Activated CD4-positive, CD25-positive, alpha-beta regulatory T cell treated with anti-CD3 and anti-CD28 coated beads, Interleukin-2, amount 50 U/mL, for 16 hours (primary cell): ENCODE results near the gene MRPS16.

Source experiments
- DNase-seq: peaks from one replicate; pipeline ENCODE4 v3.0.0-alpha.2; 2020; ENCODE audit warnings: low read depth, low spot score

MRPS16 gene

DNA sequence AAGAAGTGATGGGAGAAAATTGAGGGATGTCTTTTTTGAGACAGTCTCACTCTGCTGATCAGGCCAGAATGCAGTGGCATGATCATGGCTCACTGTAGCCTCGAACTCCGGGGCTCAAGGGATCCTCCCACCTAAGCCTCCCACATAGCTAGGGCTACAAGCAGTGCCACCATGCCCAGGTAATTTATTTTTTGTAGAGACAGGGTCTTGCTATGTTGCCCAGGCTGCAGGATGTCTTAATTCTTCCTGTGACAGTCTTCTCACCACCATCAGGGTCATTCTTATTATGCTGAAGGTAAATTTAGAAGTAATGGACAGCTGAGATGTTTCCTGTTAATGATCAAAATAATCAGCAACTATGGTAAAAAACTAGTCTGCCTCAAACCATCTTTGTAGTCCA, 12.5 kb downstream of the MRPS16 start:
- no peak for DNase-seq

DNA sequence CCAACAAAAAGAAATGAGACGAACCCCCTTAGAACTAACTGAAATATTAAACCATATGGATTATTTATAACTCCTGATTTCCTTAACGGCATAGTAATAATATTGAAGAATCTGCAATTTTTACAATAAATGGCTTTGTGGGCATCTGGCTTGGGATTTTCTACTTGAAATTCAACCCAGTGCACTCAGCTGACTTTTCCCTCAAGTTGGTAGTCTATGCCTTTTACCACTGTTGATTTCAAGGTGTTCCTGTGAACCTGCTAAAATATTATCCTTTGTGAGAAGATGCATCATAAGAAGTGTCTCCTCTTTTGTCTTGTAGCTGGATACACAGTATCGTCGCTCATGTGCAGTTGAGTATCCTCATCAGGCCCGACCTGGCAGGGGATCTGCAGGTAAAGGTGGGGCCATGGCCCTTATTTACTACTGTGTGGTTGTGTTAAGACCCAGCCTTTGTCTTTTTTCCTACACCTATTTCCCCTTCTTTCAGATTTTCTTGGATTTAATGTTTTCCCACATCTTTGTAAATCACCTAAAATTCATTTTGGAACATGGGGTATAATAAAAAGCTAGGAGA, 13.4 kb downstream of the MRPS16 start:
- no peak for DNase-seq

DNA sequence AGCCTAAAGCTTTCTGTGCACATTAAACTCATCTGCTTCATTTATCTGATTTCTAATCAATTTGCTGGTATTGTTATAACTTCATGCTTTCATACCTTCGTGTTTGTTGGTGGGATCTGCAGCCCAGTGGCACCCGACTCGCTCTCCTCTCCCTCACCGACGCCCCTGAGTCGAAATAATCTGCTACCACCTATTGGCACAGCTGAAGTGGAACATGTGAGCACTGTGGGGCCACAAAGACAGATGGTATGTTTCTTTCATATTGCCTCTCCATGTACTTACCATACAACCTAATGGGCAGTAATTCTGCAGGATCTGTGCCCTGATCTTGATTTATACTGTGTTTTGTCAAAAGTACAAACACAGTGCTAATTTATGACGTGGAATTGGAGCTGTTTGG, 17.7 kb downstream of the MRPS16 start:
- no peak for DNase-seq

DNA sequence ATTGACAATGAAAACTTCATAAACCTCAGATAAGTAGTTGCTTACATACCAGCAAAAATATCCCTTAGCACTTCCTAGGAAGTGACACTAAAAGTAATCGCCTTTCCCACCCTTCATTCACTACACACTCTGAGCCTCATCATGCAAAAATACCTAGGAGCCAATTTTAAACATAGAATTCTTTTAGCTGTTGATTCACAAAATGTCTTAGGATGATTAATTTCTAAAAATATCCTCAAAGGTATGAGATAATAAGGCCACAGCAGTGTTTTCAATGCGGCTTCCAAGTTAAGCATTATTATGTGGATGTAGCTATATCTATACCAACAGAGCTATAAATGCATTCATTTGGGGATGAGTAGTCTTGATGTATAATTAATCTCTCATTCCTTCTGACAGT, 18.6 kb downstream of the MRPS16 start:
- no peak for DNase-seq

DNA sequence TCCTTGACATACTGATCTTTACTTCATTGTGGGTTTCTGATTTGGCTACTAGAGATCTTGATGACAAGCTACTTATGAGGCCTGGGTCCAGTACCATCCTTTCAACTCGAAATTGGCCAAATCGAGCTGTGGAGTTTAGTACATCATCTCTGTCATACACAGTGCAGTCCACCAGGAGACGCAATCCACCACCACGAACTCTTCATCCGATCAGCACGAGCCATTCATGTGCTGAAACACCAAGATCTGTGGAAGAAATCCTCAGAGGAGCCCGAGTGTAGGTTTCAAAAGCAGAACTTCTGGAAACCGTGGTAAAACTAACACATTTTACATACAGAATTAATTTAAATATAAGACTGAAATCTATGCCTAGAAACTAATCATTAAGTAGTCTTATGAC, 19.6 kb downstream of the MRPS16 start:
- DNase-seq = no peak

DNA sequence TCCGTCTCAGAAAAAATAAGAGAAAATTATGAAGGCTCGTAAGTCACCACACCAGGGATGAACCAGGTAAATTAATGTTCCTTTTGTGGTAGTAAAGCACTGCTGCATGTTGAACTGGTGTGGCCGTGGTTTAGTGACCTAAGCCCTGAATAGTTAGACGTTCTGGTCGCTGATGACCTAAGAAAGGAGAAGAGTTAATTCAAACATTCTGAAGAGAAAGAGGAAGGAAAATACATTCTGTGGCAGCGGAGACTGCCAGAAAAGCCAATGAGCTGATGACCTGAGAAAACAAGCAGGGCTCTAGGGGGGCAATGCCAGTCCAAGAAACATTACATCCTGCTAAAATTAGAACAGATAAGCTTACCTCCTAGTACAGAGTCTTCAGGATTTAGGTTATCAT, 22.9 kb downstream of the MRPS16 start:
- no peak for DNase-seq

DNA sequence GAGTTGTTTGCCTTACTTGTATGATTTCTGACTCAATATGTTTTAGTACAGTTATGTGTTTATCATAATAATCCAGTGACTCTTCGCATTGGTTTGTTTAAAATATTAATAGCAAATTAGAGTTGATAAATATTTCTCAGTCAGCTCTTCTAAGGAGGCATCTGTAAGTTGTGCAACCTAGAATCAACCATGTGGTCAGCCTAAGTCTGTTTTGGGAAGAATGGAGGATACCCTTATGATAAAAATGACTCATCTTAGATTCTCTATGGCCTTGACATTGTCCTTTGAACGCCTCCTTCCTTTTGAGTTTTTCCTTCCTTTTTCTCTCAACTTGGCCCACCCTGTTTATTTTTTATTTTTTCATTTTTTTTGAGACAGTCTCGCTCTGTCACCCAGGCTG, 24.2 kb downstream of the MRPS16 start:
- no peak for DNase-seq

DNA sequence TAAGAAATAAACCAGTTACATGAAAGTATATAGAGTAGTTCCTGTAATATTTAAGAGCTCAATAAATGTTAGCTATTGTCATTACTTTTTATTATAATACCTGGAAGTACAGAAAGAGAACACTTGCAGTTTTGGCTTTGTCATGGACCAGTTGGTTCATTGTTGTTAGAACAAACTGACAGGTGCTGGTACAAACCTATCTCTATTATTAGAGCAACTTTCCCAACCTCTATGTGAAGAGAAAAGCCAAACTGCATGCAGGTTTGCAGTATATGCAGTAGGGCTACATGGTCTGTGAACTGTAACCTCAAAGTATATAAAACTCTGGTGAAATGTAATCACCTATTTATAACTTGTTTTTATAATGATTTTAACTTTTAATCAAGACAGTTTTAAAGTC, 25.8 kb downstream of the MRPS16 start:
- DNase-seq = no peak

DNA sequence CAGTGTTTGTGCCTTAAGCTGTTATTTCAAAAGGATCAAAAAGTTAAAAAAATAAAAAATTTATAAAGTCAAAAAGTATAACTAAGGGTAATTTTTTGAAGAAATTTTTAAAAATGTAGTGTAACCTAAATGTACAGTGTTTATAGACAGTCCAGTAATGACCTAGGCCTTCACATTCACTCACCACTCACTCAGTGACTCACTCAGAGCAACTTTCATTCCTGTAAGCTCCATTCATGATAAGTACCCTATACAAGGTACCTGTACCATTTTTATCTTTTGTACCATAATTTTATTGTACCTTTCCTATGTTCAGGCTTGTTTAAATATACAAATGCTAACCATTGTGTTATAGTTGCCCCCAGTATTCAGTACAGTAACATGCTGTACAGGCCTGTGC, 26.9 kb downstream of the MRPS16 start:
- no peak for DNase-seq

DNA sequence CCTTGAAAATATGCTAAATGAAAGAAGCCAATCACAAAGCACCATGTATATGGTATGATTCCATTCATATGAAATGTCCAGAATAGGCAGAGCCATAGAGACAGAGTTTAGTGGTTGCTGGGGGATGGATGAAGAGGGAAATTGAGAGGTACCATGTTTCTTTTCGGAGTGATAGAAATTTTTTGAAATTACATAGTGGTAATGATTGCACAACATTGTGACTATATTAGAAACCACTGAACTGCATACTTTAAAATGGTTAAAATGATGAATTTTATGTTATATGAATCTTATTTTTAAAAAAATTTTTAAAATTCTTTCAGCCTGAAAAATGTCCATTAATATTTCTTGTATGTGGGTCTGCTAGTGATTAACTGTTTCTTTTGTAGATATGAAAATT, 31.5 kb downstream of the MRPS16 start:
- DNase-seq = no peak

DNA sequence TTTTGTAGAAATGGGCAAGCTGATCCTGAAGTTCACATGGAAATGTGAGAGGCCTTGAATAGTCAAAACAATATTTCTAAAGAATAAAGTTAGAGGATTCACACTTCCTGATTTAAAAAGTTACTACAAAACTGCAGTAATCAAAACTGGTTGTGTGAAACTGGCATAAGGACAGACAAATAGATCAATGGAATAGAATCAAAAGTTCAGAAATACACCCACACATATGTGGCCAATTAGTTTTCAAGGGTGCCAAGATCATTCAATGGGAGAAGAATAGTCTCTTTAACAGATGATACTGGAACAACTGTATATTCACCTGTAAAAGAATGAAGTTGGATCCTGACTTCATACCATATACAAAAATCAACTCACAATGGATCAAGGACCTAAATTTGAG, 33.1 kb downstream of the MRPS16 start:
- DNase-seq = no peak

DNA sequence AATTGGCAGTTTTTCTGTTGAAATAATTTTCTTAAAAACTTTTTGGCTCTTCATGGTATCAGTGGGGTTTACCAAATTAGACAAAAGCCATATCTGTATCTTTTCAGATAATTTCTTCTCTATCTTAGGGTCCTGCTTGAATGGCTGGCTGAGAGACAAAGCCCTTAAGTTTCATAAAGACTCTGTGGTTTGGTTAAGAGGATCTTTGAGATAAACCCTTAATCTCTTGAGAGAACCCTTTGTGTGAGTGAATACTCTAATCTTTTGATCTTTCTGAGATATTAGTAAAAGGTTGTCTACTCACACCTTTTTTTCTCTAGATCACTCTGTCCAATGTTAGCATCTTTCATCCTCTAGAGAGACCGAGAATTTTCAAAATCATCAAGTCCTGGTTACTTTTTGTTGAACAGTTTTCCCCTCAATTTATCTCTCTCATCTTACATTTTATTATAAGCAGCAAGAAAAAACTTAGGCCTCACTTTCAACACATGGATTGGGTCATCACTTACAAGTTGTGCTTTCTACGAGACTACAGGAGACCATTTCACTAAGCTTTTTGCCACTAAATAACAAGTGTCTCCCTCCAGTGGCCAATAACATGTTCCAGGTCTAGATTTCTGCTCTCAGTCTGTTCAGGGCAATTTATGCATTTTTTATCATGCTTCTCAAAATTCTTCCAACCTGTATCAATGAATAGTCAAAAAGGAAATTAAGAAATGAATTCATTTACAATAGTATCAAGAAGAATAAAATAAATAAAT, 33.8 kb downstream of the MRPS16 start:
- no peak for DNase-seq

DNA sequence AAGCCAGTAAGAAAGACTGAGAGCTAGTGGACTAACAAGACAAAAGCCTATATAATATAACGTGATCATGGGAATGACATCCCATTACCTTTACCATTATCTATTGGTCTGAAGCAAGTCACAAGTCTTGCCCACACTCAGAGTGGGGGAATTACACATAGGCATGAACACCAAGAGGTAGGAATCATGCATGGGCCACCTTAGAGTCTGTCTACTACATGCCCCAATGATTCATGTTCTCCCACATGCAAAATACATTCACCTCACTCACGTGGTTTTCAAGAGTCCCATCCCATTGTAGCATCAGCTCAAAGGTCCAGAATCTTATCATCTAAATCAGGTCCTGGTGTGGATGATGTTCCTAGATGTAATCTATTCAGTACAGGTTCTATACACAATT, 34.8 kb downstream of the MRPS16 start:
- no peak for DNase-seq

DNA sequence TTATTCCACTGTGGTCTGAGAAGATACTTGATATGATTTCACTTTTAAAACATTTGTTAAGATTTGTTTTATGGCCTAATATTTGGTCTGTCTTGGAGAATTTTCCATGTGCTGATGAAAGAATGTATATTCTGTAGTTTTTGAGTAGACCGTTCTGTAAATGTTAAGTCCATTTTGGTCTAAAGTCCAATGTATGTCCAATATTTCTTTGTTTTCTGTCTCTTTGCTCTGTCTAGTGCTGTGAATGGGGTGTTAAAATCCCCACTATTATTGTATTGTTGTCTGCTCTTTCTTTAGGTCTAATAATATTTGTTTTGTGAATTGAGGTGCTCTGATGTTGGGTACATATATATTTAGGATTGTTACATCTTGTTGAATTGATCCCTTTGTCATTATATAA, 36.7 kb downstream of the MRPS16 start:
- DNase-seq = no peak

DNA sequence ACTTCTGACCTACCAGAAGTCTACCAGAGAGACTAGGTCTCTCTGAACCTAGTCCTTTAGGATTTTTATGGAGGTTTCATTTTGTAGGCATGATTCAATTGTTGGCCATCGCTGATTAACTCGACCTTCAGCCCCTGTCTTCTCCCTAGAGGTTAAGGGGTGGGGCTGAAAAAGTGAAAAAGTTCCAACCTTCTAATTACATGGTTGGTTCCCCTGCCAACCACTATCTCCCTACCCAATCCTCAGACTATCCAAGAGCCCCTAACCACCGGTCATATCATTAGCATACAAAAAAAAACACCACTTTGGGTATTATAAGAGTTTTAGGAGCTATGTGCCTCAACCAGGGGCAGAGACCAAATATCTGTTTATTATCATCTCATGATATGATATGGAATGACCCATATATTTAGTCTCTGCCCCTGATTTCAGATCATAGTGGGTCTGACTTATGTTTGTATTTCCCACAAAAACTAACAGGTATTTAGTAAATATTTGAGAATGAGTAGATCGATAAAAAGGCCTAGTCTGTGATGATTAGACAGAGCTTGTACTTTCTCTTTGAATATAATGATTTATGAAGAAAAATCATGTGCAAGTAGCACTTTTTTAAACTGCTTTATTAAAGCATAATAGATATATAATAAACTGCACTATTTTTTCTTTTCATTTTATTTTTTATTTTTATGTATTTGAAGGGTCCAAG, 41.2 kb downstream of the MRPS16 start:
- no peak for DNase-seq

DNA sequence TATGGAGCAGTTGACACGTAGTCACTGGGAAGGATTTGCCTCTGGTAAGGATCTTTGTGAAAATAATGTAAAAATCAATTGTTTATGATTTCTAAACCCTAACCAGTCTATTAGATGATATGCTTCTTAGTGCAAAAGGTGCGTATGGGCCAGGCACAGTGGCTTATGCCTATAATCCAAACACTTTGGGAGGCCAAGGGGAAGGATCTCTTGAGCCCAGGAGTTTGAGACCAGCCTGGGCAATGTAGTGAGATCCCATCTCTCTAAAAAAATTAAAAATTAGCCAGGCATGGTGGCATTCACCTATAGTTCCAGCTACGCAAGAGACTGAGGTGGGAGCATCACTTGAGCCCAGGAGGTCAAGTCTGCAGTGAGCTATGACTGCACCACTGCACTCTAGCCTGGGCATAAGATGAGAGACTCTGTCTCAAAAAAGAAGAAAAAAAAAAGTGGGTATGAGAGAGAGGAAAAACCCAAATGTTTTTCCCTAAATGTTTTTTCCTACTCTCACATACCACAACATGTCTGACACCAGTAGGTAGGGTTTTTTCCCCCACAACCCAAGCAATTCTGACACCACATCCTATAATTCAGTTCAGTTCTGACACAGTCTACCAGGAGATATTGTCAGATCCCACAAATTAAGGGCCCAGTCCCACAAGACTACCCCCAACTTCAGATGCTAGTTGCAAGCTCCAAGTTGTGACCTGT, 41.9 kb downstream of the MRPS16 start:
- DNase-seq = no peak

DNA sequence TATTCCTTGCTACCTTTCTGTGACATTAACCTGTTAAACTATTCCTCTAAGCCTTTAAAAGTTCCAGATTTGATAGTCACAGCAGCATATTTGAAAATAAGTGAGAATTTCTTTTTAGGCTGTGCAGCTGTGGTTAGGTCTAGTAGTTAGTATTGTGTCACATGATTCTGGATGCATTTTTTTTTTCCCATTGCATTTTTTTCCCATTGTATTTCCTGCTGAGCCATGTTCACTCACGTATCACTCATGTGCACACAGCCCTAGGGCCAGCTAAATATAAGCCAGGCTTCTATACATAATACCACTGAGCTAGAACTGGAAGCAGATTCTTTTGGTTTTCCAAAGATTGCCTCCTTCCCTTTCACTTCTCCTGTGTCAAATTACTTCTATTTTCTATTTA, 42.7 kb downstream of the MRPS16 start:
- DNase-seq = no peak

DNA sequence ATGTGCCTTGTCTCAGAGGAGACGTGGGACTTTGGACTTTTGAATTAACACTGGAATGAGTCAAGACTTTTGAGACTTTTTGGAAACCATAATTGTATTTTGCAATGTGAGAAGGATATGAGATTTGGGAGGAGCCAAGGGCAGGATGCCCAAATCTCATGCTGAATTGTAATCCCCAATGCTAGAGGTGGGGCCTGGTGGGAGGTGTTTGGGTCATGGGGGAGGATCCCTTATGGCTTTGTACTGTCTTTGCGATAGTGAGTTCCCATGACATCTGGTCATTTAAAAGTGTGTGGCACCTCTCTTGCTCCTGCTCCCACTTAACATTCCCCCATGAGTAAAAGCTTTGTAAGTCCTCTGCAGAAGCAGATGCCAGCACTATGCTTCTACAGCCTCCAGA, 44.6 kb downstream of the MRPS16 start:
- DNase-seq = no peak

DNA sequence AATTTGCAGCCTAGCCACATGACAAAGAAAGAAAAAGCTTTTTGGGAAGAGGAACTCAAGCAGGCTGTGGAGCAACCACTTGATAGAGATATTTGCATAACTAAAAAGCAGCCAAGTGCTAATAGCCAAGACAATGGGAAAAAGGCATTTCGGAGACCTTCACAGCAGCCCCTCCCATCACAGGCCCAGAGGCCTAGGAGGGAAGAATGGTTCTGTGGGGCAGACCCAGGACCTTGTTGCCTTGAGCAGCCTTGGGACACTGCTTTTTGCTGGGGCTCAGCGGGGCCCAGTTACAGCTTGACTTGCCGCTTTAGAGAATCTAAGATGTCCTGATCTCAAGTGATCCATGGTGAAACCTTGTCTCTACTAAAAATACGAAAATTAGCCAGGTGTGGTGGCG, 46.1 kb downstream of the MRPS16 start:
- DNase-seq = no peak

DNA sequence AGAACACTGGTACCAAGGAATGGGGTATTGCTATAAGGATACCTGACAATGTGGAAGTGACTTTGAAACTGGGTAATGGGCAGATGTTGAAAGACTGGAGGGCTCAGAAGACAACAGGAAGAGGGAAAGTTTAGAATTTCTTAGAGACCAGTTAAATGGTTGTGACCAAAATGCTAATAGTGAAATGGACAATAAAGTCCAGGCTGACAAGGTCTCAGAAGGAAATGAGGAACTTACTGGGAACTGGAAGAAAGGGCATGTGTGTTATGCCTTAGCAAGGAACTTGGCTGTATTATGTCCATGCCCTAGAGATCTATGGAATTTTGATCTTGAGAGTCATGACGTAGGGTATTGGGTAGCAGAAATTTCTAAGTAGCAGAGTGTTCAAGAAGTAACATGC, 46.6 kb downstream of the MRPS16 start:
- no peak for DNase-seq

DNA sequence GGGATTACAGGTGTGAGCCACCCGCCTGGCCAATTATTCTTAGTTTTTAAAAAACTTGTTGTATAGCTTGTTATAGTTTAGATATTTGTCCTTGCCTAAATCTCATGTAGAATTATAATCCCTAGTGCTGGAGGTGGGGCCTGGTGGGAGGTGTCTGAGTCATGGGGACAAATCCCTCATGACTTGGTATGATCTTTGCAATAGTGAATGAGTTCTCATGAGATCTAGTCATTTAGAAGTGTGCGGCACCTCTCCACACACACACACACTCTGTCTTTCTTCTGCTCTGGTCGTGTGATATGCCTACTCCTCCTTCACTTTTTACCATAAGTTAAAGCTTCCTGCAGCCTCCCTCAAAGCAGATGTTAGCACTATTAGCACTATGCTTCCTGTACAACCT, 47.4 kb downstream of the MRPS16 start:
- no peak for DNase-seq
